HG03439 (cell line): ENCODE data around the gene CD70.
"Not testable (repeated sequence)": the region's sequence is repeated elsewhere in the genome, so short reads cannot be mapped to it uniquely, and the experiment has no call there.

Experiments used
- ATAC-seq: cut with Tn5 transposase; IDR thresholded peaks from one replicate; pipeline ENCODE4 v1.9.1; 2021; ENCODE audit warnings: mild to moderate bottlenecking, moderate library complexity; ENCODE audit not compliant: unreplicated experiment

The CD70 gene

DNA sequence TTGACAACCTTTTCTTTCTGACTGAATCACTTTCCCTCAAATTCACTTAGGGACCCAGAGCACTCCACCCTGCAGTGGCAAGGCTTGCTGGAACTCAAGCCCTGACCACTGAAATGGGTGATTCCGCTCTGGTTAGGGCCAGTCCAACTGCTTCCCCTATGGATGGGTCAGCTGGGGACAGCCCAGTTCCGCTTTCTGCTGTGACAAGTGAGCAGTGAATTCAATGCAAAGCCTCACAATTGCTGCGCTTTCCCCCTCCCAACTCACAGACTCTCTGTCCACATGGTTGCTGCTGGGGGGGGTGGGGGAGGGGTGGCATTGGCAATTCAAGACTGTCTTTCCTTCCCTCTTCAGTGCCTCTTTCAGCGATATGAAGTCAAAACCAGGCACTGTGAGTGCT, 18.7 kb downstream of the CD70 start:
- ATAC-seq = no peak

DNA sequence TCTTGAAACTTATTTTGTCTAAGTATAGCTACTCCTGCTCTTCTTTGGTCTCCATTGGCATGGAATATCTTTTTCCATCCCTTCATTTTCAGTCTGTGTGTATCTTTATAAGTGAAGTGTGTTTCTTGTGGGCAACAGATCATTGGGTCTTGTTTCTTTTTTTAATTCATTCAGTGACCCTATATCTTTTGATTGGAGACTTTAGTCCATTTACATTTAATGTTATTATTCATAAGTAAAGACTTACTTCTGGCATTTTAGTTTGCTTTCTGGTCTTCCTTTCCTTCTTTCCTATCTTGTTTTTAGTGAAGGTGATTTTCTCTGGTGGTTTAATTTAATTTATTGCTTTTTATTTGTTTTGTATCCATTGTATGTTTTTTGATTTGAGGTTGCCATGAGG, 19.8 kb downstream of the CD70 start:
- ATAC-seq = no peak

DNA sequence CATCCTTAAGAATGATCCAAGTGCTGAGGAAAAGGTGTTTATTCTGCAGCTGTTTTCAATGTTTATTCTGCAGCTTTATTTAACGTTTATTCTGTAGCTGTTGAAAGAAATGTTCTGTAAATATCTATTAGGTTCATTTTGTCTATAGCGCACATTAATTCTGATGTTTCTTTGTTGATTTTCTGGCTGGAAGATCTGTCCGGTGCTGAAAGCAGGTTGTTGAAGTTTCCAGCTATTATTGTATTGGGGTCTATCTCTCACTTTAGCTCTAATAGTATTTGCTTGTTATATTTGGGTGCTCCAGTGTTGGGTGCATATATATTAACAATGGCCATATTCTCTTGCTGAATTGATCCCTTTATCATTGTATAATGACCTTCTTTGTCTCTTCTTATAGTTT, 20.2 kb downstream of the CD70 start:
- ATAC-seq = no peak

DNA sequence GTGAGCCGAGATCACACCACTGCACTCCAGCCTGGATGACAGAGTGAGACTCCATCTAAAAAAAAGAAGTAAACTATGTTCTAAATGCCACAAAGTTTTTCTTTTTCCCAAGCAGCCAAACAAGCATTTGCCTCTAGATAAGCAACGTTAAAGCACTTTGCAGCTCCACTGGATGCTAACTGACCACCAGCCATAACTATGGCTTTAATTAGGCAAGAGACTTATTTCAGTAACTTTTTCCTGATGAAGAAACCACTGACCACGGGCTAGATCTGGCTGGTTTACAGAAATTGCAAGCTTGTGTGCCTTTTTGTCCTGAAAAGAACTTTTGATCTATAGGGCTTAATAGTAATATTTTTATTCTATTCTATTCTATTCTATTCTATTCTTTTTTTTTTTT, 22.1 kb downstream of the CD70 start:
- ATAC-seq = no peak

DNA sequence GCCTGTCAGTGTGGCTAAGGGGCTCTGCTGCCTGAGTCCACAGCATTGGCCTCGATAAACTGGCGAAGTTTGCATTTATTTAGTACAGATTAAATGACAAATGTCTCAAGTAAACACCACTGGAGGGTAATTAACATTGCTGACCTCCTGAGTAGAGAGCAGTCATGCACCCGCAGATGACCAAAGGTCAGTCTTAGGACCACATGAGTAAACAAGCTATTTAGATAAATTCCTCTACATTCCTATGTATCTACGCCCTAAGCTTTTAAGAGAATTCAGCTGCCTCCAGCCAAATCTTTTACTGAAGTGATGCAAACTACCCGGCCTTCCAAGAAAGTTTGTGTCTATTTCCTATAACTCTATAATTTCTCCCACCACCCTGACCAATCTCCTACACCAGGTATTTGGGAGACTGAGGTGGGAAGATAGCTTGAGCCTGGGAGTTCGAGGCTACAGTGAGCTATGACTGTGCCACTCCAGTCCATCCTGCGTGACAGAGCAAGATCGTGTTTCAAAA, 22.9 kb downstream of the CD70 start:
- ATAC-seq = no peak

DNA sequence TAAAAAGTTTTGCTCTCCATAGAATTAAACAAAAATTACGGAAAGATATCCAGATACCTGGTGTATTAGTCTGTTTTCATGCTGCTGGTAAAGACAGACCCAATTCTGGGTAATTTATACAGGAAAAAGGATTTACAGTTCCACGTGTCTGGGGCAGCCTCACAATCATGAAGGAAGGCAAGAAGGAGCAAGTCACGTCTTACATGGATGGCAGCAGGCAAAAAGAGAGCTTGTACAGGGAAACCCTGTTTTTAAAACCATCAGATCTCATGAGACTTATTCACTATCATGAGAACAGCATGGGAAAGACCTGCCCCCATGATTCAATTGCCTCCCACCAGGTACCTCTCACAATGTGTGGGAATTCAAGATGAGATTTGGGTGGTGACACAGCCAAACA, 24.2 kb downstream of the CD70 start:
- ATAC-seq = not testable (repeated sequence)

DNA sequence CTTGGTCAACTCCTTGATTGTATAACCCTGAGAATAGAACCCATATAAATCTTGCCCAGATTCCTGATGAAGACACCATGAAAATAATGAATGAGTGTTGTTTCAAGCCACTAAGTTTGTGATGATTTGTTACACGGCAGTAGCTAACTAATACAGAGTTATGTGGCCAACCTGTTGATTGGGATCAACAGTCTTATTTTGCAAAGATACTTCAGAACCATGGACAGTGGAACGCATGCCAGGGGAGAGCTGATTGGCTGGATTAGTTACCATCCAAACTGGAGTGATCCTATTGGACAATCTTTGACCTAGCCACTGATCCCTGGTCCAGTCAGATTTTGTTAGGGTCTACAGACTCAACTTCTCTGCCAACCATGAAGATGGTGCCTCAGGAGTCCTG, 26.6 kb downstream of the CD70 start:
- no peak for ATAC-seq

DNA sequence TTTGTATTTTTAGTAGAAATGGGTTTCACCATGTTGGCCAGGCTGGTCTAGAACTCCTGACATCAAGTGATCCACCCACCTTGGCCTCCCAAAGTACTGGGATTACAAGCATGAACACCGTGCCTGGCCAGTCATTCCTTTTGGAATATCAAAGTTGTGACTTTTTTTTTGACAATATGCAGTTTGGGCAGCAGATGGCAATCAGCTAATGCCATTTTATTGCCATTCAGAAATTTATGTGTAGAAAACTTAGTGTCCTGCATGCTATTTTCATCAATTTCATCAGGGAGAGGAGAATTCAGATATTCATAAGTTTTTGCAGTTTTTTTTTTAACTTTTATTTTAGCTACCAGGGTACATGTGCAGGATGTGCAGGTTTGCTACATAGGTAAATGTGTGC, 28.5 kb downstream of the CD70 start:
- not testable (repeated sequence) for ATAC-seq

DNA sequence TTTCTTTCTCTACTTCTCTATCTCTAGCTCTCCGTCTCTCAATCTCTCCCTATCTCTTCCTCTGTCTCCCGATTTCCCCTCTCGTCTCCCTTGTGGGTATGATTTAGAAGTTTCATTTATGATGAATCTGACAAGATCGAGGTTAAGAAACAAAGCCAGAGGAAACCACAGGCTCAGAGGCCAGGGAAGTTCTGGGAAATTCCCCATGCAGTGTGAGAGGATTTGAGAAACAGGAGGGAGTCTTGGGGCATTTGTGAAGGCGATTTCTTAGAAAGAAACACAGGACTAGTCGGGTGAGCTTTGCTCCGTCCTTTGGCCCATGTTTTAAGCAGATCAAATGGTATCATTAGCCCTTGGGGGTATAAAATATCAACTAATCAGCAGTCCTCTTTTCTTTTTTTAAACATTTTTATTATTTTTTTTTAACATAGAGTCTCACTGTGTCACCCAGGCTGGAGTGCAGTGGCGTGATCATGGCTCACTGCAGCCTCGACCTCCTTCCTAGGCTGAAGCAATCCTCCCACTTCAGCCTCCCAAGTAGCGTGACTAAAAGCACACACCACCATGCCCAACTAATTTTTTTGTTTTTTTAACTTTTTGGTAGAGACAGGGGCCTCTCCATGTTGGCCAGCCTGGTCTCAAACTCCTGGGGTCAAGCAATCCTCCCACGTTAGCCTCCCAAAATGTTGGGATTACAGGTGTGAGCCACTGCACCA, 34.3 kb downstream of the CD70 start:
- ATAC-seq = no peak

DNA sequence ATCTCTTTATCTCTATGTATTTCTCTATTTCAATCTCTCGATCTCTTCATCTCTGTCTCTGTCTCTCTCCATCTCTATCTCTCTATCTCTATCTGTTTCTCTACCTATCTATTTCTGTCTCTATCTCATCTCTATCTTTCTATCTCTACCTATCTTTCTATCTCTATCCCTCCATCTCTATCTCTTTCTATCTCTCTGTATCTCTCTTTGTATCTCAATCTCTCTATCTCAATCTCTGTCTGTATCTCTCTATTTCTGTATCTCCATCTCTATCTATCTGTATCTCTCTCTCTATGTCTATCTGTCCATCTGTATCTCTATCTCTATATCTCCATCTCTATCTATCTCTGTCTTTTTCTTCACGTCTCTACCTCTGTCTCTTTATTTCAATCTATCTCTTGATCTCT, 34.9 kb downstream of the CD70 start:
- no peak for ATAC-seq

DNA sequence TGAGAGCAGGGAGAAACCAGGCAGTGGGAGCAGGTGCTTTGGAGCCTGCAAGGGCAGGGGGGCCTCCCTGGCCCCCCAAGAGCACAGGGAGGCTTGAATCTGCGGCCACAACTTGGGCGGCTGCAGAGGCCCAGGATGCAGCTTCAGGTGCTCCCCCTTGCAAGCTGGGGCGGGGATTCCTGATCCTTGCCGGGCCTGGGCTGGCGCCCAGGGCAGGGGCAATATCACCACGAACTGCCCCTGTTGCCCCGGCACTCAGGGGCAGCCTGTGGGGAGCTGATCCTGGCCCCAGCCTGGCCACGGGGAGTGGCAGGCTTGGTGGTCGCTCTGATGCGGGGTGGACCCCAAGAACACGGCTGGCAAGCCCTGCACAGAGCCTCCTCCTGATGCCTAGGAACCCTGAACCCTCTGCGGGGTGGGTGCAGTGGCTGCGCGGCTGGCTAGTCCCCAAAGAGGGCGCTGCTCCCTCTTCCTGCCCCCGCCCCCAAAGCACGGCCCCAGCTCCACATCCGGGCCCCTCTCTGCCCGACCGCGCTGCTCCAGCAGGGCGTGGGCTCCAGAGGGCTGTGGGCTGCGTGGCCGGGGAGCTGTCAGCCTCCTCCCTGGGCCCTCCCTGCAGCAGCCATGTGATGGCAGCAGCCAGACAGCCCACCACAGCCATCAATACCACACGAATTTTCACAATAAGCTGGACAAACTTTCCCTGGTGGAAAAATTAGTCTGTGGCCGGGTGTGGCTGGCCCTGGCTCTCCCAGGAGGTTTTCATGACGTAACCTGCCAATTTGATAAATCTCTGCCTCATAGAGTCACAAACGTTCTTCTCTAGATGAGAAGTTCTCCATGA, 39.1 kb downstream of the CD70 start:
- no peak for ATAC-seq

DNA sequence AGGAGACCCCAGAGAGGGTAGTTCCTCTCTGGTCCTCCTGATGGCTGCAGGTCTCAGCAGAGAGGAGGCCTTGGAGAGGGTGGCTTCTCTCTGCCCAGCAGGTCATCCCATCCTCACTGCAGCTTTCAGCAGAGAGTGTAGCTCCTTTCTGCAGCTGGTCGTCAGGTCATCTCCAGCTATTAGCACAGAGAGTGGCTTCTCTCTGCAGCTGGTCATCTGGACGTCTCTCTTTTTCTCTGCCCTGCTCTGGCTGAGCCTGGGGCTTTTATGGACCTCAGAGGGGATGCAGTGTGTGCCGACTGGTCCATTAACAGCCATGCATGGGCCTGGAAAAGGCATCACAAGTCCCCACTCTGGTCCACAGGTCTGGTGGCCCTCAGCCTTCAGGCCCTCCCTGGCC, 39.9 kb downstream of the CD70 start:
- ATAC-seq = no peak

DNA sequence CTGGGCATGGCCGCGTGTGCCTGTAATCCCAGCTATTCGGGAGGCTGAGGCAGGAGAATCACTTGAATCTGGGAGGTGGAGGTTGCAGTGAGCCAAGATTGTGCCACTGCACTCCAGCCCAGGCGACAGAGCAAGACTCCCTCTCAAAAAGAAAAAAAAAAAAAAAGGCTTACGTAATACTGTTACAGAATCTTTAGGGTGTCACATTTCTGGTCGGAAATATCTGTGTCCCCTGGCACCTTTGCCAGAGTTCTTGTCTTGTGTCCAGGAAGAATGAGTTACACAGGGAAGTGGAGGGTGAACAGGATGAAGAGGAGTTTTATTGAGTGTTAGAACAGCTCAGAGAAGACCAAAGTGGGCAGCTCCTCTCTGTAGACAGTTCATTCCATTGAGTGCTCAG, 40.3 kb downstream of the CD70 start:
- ATAC-seq = not testable (repeated sequence)

DNA sequence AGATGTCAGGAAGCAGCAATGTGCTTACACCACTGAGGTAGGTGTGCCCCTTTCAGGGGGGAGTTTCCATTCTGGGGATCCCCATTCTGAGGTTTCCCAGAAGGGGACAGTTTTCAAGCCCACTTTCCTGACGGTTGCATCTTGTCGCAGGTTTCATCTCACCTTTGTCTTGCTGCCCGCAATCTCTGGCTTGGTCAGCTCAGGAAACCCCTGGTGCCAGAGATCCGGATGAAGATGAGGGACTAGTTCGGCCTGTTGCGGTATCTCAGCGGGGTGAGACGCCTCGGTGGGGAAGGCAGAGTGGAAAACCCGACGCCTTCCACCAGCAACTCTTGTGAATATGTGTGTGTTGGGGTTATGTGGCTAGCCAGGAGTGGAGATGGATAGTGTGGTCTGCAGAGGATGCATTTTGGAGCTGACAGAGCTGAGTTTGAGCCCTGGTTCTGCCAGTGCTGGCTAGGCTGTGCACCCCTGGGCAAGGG, 47.0 kb downstream of the CD70 start:
- ATAC-seq = no peak

DNA sequence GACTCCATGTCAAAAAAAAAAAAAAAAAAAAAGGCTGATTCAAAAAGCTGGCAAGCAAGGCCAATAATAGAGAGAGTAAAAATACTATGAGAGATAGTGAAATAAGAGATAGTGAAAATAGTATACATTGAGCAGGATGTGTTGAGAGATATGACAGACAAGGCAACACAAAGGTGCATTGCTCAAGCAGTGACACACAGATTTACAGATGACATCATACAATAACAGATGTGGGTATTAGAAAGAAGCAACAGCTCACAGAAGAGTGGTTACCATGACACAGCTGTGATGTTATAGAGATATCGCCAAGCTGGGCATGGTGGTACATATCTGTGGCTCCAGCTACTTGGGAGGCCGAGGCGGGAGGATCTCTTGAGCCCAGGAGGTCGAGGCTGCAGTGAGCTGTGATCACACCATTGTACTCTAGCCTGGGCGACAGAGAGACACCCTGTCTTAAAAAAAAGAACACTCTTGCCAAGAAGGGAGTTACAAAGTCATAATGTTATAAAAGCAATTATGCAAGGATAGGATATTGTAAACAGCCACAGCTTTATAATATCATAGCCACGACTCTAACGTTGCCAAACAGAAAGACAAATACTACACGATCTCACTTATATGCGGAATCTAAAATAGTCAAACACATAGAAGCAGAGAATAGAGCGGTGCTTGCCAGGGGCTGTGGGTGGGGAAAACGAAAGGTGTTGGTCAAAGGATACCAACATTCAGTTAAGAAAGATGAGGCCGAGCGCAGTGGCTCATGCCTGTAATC, 49.8 kb downstream of the CD70 start:
- no peak for ATAC-seq

DNA sequence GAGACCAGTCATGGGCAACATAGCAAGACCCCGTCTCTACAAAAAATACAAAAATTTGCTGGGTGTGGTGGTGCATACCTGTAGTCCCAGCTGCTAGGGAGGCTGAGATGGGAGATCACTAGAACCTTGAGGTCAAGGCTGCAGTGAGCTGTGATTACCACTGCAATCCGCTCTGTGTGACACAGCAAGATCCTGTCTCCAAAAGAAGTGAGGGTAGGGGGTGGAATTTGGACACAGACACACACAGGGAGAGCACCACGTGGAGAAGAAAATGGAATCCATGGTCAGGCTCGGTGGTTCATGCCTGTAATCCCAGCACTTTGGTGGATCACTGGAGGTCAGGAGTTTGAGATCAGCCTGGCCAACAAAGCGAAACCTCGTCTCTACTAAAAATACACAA, 51.4 kb downstream of the CD70 start:
- ATAC-seq = no peak
